ENCODE measurements around the gene KCTD21. TPM values are rescaled to one million over a fixed set of nuclear protein-coding genes. Genes with fewer than 3 reads are reported as not detected.

KCTD21 gene
- total RNA-seq, 1 experiment from 2014 or later = 3.0 TPM

GRCh38 chr11:78218707-78219492 lies 30.5 kb upstream of the KCTD21 start:
- Histone ChIP-seq H3K9me3 (ENCODE audit: control insufficient read depth in 1 of 2, insufficient read depth in 1 of 2, low read depth in 1 of 2, low read length in 2 of 2) (no peaks in the 10 kb centered on the region), H4K20me1 (ENCODE audit: insufficient read depth) (no peaks in the 10 kb centered on the region), H2AFZ (ENCODE audit: low read depth, low read length, poor library complexity, severe bottlenecking) (no peak overlapping the region), H3K79me2 (ENCODE audit: insufficient read depth, low read length) (no peaks in the 10 kb centered on the region), H3K4me3 (replicated peaks in 1 of 2; ENCODE audit: low read depth in 1 of 2, low read length in 2 of 2) (no peak overlapping the region), H3K27me3 (ENCODE audit: insufficient read depth, low read length) (no peaks in the 10 kb centered on the region), H3K9ac (ENCODE audit: low read length) (no peak overlapping the region), H3K4me2 (ENCODE audit: low read length) (no peak overlapping the region), H3K27ac (ENCODE audit: low read depth, low read length) (no peak overlapping the region), H3K9me2 (ENCODE audit: insufficient read depth) (no peaks in the 10 kb centered on the region), H3K4me1 (ENCODE audit: control insufficient read depth in 1 of 2, insufficient read depth in 2 of 2, low read length in 2 of 2) (peaks cover 0 to 7% of the 10 kb centered on the region in 2 experiments; a peak in 2 of 4 replicates), H3K36me3 (ENCODE audit: control insufficient read depth in 1 of 2, insufficient read depth in 2 of 2, low read length in 2 of 2) (peaks cover 0 to 4% of the 10 kb centered on the region in 2 experiments; a peak in 1 of 4 replicates)
- intact Hi-C loops (cut with micrococcal nuclease) = no loop called here
- RAD21 ChIA-PET (ENCODE audit: low non-redundant PET in 1 of 2, low total read pairs in 2 of 2, uncharacterized antibody in 2 of 2, unreplicated experiment in 2 of 2) = no interaction called here
- CTCF ChIA-PET = interaction anchor here (0.9 kb wide), 1 partner anchor 9 kb away, joined by 3 read pairs; no protein-coding TSS in a partner anchor
- ATAC-seq = no peak
- TF ChIP-seq EGR1 (IDR thresholded peaks at IDR 0.05; ENCODE audit: low read depth) (no peak), CBX3 (IDR thresholded peaks at IDR 0.05; ENCODE audit: low read depth) (no peak), CEBPB (IDR thresholded peaks at IDR 0.05; ENCODE audit: low read depth) (no peak), POLR2A (IDR thresholded peaks at IDR 0.05; ENCODE audit: borderline replicate concordance, extremely low read depth, insufficient read depth, insufficient read length) (no peak), ELF1 (IDR thresholded peaks at IDR 0.05; ENCODE audit: borderline replicate concordance, low read depth) (no peak), TCF7L2 (IDR thresholded peaks at IDR 0.05; ENCODE audit: borderline replicate concordance, extremely low read depth, insufficient read depth, insufficient read length) (no peak), YY1 (IDR thresholded peaks at IDR 0.05; ENCODE audit: extremely low read depth, insufficient replicate concordance, low read depth, low read length) (no peak), POLR2AphosphoS5 (IDR thresholded peaks at IDR 0.05; ENCODE audit: low read depth, low read length) (no peak), FOSL1 (IDR thresholded peaks at IDR 0.05; ENCODE audit: low read depth) (no peak), ATF3 (IDR thresholded peaks at IDR 0.05) (no peak), ZBTB33 (IDR thresholded peaks at IDR 0.05; ENCODE audit: extremely low read depth, insufficient replicate concordance, low read length) (no peak), EZH2 (IDR thresholded peaks at IDR 0.05) (no peak), SIN3A (IDR thresholded peaks at IDR 0.05; ENCODE audit: low read depth) (no peak), ZFX (IDR thresholded peaks at IDR 0.05) (no peak), SP1 (IDR thresholded peaks at IDR 0.05; ENCODE audit: low read depth) (no peak), EZH2phosphoT487 (IDR thresholded peaks at IDR 0.05; ENCODE audit: borderline replicate concordance) (no peak), RAD21 (IDR thresholded peaks at IDR 0.05; ENCODE audit: low read depth) (no peak)
- TF ChIP-seq, protein P1, sequence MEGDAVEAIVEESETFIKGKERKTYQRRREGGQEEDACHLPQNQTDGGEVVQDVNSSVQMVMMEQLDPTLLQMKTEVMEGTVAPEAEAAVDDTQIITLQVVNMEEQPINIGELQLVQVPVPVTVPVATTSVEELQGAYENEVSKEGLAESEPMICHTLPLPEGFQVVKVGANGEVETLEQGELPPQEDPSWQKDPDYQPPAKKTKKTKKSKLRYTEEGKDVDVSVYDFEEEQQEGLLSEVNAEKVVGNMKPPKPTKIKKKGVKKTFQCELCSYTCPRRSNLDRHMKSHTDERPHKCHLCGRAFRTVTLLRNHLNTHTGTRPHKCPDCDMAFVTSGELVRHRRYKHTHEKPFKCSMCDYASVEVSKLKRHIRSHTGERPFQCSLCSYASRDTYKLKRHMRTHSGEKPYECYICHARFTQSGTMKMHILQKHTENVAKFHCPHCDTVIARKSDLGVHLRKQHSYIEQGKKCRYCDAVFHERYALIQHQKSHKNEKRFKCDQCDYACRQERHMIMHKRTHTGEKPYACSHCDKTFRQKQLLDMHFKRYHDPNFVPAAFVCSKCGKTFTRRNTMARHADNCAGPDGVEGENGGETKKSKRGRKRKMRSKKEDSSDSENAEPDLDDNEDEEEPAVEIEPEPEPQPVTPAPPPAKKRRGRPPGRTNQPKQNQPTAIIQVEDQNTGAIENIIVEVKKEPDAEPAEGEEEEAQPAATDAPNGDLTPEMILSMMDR (IDR thresholded peaks at IDR 0.05 in 2 of 3, conservative IDR thresholded peaks at IDR 0.05 in 1 of 3; ENCODE audit: borderline replicate concordance in 1 of 3, insufficient read depth in 1 of 3, low read depth in 2 of 3, low read length in 2 of 3) = no peak
- BruUV-seq (replicated peaks) = no TSS peak
- POLR2A ChIA-PET = no interaction called here
- no peak for DNase-seq (ENCODE audit: low read depth, low spot score)

Measured in HCT116 (cell line).